OCI-LY7 (cell line): ENCODE data around the gene RELB.

Experiments used
- EZH2phosphoT487 ChIP-seq: fragments of 200-600 bp; sonication (generic); IDR thresholded peaks from 2 replicates; pipeline ENCODE4 v1.6.1; 2018; ENCODE audit warnings: low read depth, borderline replicate concordance, mild to moderate bottlenecking, mixed run types, antibody characterized with exemption, low read length, moderate library complexity, mixed read lengths
- TF ChIP-seq, protein P1 (sequence below): fragments of 200-600 bp; sonication (generic); conservative IDR thresholded peaks from 2 replicates; pipeline ENCODE4 v1.5.1; 2014; ENCODE audit warnings: mild to moderate bottlenecking, antibody characterized with exemption, low read length, moderate library complexity, mixed read lengths

DNA sequence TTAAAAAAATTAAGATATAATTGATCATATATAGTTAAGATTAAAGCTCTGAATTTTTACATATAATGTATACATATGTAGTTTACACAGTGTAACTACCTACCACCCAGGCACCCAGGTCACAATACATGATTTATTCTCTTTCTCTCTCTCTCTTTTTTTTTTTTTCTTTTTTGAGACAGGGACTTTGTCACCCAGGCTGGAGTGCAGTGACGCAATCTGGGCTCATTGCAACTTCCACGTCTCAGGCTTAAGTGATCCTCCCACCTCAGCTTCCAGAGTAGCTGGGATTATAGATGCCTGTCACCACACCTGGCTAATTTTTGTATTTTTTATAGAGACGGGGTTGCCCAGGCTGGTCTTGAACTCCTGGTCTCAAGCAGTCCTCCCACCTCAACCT lies 18.8 kb downstream of the RELB start:
- TF ChIP-seq, protein P1, sequence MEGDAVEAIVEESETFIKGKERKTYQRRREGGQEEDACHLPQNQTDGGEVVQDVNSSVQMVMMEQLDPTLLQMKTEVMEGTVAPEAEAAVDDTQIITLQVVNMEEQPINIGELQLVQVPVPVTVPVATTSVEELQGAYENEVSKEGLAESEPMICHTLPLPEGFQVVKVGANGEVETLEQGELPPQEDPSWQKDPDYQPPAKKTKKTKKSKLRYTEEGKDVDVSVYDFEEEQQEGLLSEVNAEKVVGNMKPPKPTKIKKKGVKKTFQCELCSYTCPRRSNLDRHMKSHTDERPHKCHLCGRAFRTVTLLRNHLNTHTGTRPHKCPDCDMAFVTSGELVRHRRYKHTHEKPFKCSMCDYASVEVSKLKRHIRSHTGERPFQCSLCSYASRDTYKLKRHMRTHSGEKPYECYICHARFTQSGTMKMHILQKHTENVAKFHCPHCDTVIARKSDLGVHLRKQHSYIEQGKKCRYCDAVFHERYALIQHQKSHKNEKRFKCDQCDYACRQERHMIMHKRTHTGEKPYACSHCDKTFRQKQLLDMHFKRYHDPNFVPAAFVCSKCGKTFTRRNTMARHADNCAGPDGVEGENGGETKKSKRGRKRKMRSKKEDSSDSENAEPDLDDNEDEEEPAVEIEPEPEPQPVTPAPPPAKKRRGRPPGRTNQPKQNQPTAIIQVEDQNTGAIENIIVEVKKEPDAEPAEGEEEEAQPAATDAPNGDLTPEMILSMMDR = no peak
- no peak for TF ChIP-seq EZH2phosphoT487
